OCI-LY1 (cell line): ENCODE results near the gene MAPKBP1.

ENCODE experiments used
- H2AFZ ChIP-seq: fragments of 200-600 bp; sonication (generic), shearing (Covaris generic); 2 replicates; pipeline ENCODE4 v1.6.0; 2014; ENCODE audit warnings: antibody characterized with exemption, mild to moderate bottlenecking, low read length
- H3F3A ChIP-seq: fragments of 200-600 bp; sonication (generic), shearing (Covaris generic); 2 replicates; pipeline ENCODE4 v1.6.0; 2014; ENCODE audit warnings: mild to moderate bottlenecking, antibody characterized with exemption, low read length, moderate library complexity; ENCODE audit not compliant: insufficient read depth
- H3K27ac ChIP-seq: fragments of 200-600 bp; sonication (generic); 2 replicates; pipeline ENCODE4 v1.5.1; 2014; ENCODE audit warnings: low read length, mixed run types, mild to moderate bottlenecking, low read depth; ENCODE audit not compliant: poor library complexity, severe bottlenecking
- H3K27me3 ChIP-seq: fragments of 200-600 bp; sonication (generic); 2 replicates; pipeline ENCODE4 v1.6.0; 2014; ENCODE audit warnings: antibody characterized with exemption, mild to moderate bottlenecking, low read length, moderate library complexity; ENCODE audit not compliant: insufficient read depth
- H3K36me3 ChIP-seq: fragments of 200-600 bp; sonication (generic); 2 replicates; pipeline ENCODE4 v1.6.1; 2014; ENCODE audit warnings: mild to moderate bottlenecking, antibody characterized with exemption, low read length, moderate library complexity, mixed read lengths; ENCODE audit not compliant: insufficient read depth
- H3K4me1 ChIP-seq: fragments of 200-600 bp; sonication (generic); 2 replicates; pipeline ENCODE4 v1.5.1; 2014; ENCODE audit warnings: mild to moderate bottlenecking, low read length, moderate library complexity; ENCODE audit not compliant: insufficient read depth, severe bottlenecking
- H3K4me2 ChIP-seq: fragments of 200-600 bp; sonication (generic), shearing (Covaris generic); 2 replicates; pipeline ENCODE4 v1.6.1; 2014; ENCODE audit warnings: low read length
- H3K4me3 ChIP-seq: fragments of 200-600 bp; sonication (generic); 2 replicates; pipeline ENCODE4 v1.5.1; 2014; ENCODE audit warnings: low read length, low read depth, mild to moderate bottlenecking, mixed read lengths; ENCODE audit not compliant: poor library complexity, severe bottlenecking
- H3K79me2 ChIP-seq: fragments of 200-600 bp; shearing (Covaris generic); 2 replicates; pipeline ENCODE4 v1.6.1; 2016; ENCODE audit warnings: mixed run types, low read length, mixed read lengths; ENCODE audit not compliant: insufficient read depth
- H3K9ac ChIP-seq: fragments of 200-600 bp; sonication (generic), shearing (Covaris generic); 2 replicates; pipeline ENCODE4 v1.6.1; 2014; ENCODE audit warnings: mild to moderate bottlenecking, low read length, mixed read lengths
- H3K9me2 ChIP-seq: fragments of 200-600 bp; sonication (generic), shearing (Covaris generic); 2 replicates; pipeline ENCODE4 v1.6.1; 2014; ENCODE audit warnings: low read depth, mild to moderate bottlenecking, low read length, mixed read lengths
- H3K9me3 ChIP-seq: fragments of 200-600 bp; shearing (Covaris generic); 2 replicates; pipeline ENCODE4 v1.6.1; 2014; ENCODE audit warnings: low read length, mixed read lengths
- H4K20me1 ChIP-seq: fragments of 200-600 bp; sonication (generic), shearing (Covaris generic); 2 replicates; pipeline ENCODE4 v1.6.0; 2016; ENCODE audit warnings: mild to moderate bottlenecking, low read length; ENCODE audit not compliant: insufficient read depth
- CTCF ChIP-seq: fragments of 200-600 bp; sonication (generic), shearing (Covaris generic); IDR thresholded peaks from 2 replicates; pipeline ENCODE4 v1.5.1; 2017; ENCODE audit warnings: mild to moderate bottlenecking, antibody characterized with exemption, low read length, moderate library complexity, mixed read lengths
- EZH2 ChIP-seq: fragments of 200-600 bp; sonication (generic), shearing (Covaris generic); IDR thresholded peaks from 2 replicates; pipeline ENCODE4 v1.8.0; 2017; ENCODE audit warnings: borderline replicate concordance, mixed run types, mild to moderate bottlenecking, antibody characterized with exemption, low read length, moderate library complexity, mixed read lengths

The MAPKBP1 gene

GRCh38 chr15:41782371-41783282, 8.3 kb downstream of the MAPKBP1 start:
- Histone ChIP-seq H3K79me2 (no peaks in the 10 kb centered on the region), H3K9me2 (no peaks in the 10 kb centered on the region), H3F3A (no peaks in the 10 kb centered on the region), H3K4me2 (peak overlapping the region; percentile 51), H3K4me1 (peaks cover 61% of the 10 kb centered on the region), H3K27ac (peak overlapping the region; percentile 88), H3K36me3 (0 out of 2 replicates have a peak, but pooled peaks cover 4% of the 10 kb centered on the region), H2AFZ (no peak overlapping the region), H3K9ac (peak overlapping the region; percentile 32; the same call in 1 of the 2 replicates), H4K20me1 (no peaks in the 10 kb centered on the region), H3K4me3 (peak overlapping the region; percentile 14), H3K9me3 (no peaks in the 10 kb centered on the region), H3K27me3 (no peaks in the 10 kb centered on the region)
- no peak for TF ChIP-seq EZH2
- no peak for TF ChIP-seq CTCF

GRCh38 chr15:41783296-41783695, 9.0 kb downstream of the MAPKBP1 start:
- TF ChIP-seq EZH2 = no peak
- TF ChIP-seq CTCF = no peak
- H3K9ac ChIP-seq = peak overlapping the region; percentile 32; the same call in 1 of the 2 replicates
- peaks cover 58% of the 10 kb centered on the region for H3K4me1 ChIP-seq
- H3K9me3 ChIP-seq = no peaks in the 10 kb centered on the region
- H3K27ac ChIP-seq = peak overlapping the region; percentile 88
- H3K27me3 ChIP-seq = no peaks in the 10 kb centered on the region
- 0 out of 2 replicates have a peak, but pooled peaks cover 4% of the 10 kb centered on the region for H3K36me3 ChIP-seq
- peak overlapping the region; percentile 51 for H3K4me2 ChIP-seq
- no peaks in the 10 kb centered on the region for H3K79me2 ChIP-seq
- H3F3A ChIP-seq = no peaks in the 10 kb centered on the region
- no peaks in the 10 kb centered on the region for H3K9me2 ChIP-seq
- no peak overlapping the region for H2AFZ ChIP-seq
- peak overlapping the region; percentile 14 for H3K4me3 ChIP-seq
- no peaks in the 10 kb centered on the region for H4K20me1 ChIP-seq

GRCh38 chr15:41788262-41788661, 14.0 kb downstream of the MAPKBP1 start:
- peaks cover 56% of the 10 kb centered on the region for H3K4me1 ChIP-seq
- H3K9ac ChIP-seq = no peak overlapping the region
- H3K27me3 ChIP-seq = no peaks in the 10 kb centered on the region
- H3K27ac ChIP-seq = no peak overlapping the region
- no peaks in the 10 kb centered on the region for H3K79me2 ChIP-seq
- TF ChIP-seq CTCF = no peak
- no peak for TF ChIP-seq EZH2
- peak overlapping the region; percentile 1; the same call in 1 of the 2 replicates for H3K4me2 ChIP-seq
- no peak overlapping the region for H3K4me3 ChIP-seq
- H3K9me3 ChIP-seq = no peaks in the 10 kb centered on the region
- H4K20me1 ChIP-seq = no peaks in the 10 kb centered on the region
- H3F3A ChIP-seq = no peaks in the 10 kb centered on the region
- H3K9me2 ChIP-seq = no peaks in the 10 kb centered on the region
- no peak overlapping the region for H2AFZ ChIP-seq
- H3K36me3 ChIP-seq = 0 out of 2 replicates have a peak, but pooled peaks cover 4% of the 10 kb centered on the region
